Right atrium auricular region (tissue), 2 donors: Measurements from ENCODE around the gene PADI6. TPM values are rescaled to one million over a fixed set of nuclear protein-coding genes. Genes with fewer than 3 reads are reported as not detected.

ENCODE experiments used
- DNase-seq: peaks from one replicate; pipeline ENCODE4 v3.0.0-alpha.2; 2019; ENCODE audit warnings: low spot score
- H3K27ac ChIP-seq, 2 donors: fragments of 200-600 bp; sonication (generic); 1 replicate in 1 of 2; 2 replicates in 1 of 2; pipeline ENCODE4 v1.5.1; 2016 to 2019
- H3K27me3 ChIP-seq, 2 donors: fragments of 200-600 bp; sonication (generic); one replicate each; pipeline versions ENCODE4 v1.5.1 to v1.6.0; 2017 to 2019
- H3K36me3 ChIP-seq: fragments of 200-600 bp; sonication (generic); one replicate; pipeline ENCODE4 v1.5.1; 2016
- H3K4me1 ChIP-seq, 2 donors: fragments of 200-600 bp; sonication (generic); one replicate each; pipeline versions ENCODE4 v1.5.1 to v1.6.0; 2017 to 2019
- H3K4me3 ChIP-seq, 2 donors: fragments of 200-600 bp; sonication (generic); 1 replicate in 1 of 2; 2 replicates in 1 of 2; pipeline ENCODE4 v1.5.1; 2017 to 2019; ENCODE audit warnings: mild to moderate bottlenecking in 1 of 2, moderate library complexity in 1 of 2
- H3K9me3 ChIP-seq, 2 donors: fragments of 200-600 bp; sonication (generic); one replicate each; pipeline ENCODE4 v1.5.1; 2019
- total RNA-seq, 2 donors: library from RNA; depleted of rRNA; stranded (reverse); fragments of >200 nt; gene quantifications; one replicate each; pipeline ENCODE4 v1.1.0, GENCODE V29; 2016
- TF ChIP-seq, protein P1 (sequence below), 2 donors: fragments of 200-600 bp; sonication (generic); IDR thresholded peaks; one replicate each; pipeline ENCODE4 v1.5.1; 2019; ENCODE audit warnings: antibody characterized with exemption in 2 of 2

PADI6 gene
- total RNA-seq, 2 donors from 2014 or later = not detected

DNA sequence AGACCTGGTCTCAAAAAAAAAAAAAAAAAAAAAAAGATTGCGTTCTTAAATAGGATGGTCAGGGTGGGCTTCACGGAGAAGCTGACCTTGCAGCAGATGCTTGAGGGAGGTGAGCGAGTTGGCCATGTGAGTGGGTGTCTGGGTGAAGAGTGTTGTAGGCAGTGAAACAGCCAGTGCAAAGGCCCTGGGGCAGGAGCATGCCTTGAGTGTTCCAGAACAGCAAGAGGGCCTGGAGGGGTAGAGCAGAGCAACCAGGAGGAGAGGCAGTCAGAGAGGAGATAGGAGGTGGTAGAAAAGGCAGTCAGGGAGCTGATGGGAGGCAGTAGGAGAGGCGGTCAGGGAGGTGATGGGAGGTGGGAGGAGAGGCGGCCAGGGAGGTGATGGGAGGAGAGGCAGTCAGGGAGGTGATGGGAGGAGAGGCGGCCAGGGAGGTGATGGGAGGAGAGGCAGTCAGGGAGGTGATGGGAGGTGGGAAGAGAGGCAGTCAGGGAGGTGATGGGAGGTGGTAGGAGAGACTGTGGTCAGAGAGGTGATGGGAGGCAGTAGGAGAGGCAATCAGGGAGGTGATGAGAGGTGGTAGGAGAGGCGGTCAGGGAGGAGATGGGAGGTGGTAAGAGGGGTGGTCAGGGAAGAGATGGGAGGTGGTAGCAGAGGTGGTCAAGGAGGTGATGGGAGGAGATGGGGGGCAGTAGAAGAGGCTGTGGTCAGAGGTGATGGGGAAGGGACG is 20.2 kb upstream of the PADI6 start:
- Histone ChIP-seq H3K4me1 (no peaks in the 10 kb centered on the region), H3K36me3 (no peaks in the 10 kb centered on the region), H3K27me3 (no peaks in the 10 kb centered on the region), H3K4me3 (no peak overlapping the region), H3K9me3 (no peaks in the 10 kb centered on the region), H3K27ac (no peak overlapping the region)
- TF ChIP-seq, protein P1, sequence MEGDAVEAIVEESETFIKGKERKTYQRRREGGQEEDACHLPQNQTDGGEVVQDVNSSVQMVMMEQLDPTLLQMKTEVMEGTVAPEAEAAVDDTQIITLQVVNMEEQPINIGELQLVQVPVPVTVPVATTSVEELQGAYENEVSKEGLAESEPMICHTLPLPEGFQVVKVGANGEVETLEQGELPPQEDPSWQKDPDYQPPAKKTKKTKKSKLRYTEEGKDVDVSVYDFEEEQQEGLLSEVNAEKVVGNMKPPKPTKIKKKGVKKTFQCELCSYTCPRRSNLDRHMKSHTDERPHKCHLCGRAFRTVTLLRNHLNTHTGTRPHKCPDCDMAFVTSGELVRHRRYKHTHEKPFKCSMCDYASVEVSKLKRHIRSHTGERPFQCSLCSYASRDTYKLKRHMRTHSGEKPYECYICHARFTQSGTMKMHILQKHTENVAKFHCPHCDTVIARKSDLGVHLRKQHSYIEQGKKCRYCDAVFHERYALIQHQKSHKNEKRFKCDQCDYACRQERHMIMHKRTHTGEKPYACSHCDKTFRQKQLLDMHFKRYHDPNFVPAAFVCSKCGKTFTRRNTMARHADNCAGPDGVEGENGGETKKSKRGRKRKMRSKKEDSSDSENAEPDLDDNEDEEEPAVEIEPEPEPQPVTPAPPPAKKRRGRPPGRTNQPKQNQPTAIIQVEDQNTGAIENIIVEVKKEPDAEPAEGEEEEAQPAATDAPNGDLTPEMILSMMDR (IDR thresholded peaks at IDR 0.05) = no peak
- DNase-seq = no peak

DNA sequence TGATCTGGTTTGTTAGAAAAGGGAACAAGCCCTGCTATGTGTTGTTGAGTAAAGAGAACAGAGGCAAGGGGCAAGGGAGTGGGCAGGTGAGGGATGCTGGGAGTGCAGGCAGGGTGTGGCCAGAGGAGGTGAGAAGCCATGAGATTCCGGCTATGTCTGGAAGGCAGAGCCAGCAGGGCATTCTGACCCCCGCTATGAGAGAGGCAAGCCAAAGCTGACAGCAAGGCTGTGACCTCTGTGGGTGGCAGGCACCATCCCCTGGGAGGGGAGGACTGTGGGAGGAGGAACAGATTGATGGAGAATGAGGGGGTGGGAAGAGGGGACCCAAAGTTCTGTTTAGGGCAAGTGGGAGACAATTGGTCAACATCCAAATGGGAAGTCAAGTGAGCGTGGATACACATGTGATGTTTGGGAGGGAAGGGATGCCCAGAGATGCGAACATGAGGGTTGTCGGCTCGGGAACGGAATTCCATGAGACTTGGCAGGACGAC is 19.5 kb upstream of the PADI6 start:
- H3K36me3 ChIP-seq = no peaks in the 10 kb centered on the region
- DNase-seq = no peak
- H3K27me3 ChIP-seq = no peaks in the 10 kb centered on the region
- H3K27ac ChIP-seq = no peak overlapping the region
- TF ChIP-seq, protein P1 (IDR thresholded peaks at IDR 0.05) = no peak
- no peaks in the 10 kb centered on the region for H3K4me1 ChIP-seq
- no peaks in the 10 kb centered on the region for H3K9me3 ChIP-seq
- no peak overlapping the region for H3K4me3 ChIP-seq

DNA sequence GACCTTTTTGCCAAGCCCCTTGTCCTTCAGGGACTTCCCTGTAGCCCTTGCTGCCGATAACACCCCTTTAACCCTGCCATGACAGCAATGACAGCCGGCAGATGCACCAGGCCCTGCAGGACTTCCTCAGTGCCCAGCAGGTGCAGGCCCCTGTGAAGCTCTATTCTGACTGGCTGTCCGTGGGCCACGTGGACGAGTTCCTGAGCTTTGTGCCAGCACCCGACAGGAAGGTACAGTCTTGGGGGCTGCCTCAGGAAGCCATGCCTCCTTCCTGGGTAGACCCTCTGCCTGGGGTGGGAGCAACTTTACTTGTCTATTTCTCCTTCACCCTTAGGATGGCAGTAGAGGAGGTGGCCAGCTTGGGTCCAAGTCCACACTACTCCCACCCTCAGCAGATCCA is 16.1 kb upstream of the PADI6 start:
- no peak for DNase-seq
- H3K27ac ChIP-seq = no peak overlapping the region
- no peaks in the 10 kb centered on the region for H3K27me3 ChIP-seq
- TF ChIP-seq, protein P1 (IDR thresholded peaks at IDR 0.05) = no peak
- no peaks in the 10 kb centered on the region for H3K4me1 ChIP-seq
- no peaks in the 10 kb centered on the region for H3K36me3 ChIP-seq
- no peaks in the 10 kb centered on the region for H3K9me3 ChIP-seq
- H3K4me3 ChIP-seq = no peak overlapping the region

DNA sequence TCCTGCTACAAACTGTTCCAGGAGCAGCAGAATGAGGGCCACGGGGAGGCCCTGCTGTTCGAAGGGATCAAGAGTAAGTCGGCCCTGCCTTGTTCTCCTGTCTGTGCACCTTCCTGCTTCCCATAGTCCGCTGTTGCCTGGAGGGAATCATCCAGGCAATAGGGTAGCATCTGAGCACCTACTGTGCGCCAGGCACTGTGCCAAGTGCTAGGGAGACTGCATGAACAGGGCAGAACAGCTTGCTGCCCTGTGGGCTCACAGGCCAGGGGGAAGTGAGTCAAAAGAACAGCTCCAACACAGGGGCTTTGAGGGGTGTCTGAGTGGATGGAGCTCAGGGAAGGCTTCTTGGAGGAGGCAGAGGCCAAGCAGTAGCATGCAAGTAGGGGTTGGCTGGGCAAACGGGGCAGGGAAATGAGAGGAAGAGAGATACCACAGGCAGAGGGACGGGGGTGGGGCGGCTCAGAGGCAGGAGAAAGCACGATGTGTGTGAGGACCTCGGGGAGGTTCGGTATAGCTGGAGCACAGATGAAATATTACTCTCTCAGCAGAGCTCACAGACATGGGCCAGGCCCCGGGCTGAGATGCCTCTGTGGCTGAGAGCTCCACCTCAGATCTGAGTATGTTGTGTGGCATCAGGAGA is 15.5 kb upstream of the PADI6 start:
- H3K27me3 ChIP-seq = no peaks in the 10 kb centered on the region
- H3K4me3 ChIP-seq = no peak overlapping the region
- no peaks in the 10 kb centered on the region for H3K36me3 ChIP-seq
- no peak overlapping the region for H3K27ac ChIP-seq
- H3K9me3 ChIP-seq = no peaks in the 10 kb centered on the region
- TF ChIP-seq, protein P1 (IDR thresholded peaks at IDR 0.05) = no peak
- no peaks in the 10 kb centered on the region for H3K4me1 ChIP-seq
- DNase-seq = no peak

DNA sequence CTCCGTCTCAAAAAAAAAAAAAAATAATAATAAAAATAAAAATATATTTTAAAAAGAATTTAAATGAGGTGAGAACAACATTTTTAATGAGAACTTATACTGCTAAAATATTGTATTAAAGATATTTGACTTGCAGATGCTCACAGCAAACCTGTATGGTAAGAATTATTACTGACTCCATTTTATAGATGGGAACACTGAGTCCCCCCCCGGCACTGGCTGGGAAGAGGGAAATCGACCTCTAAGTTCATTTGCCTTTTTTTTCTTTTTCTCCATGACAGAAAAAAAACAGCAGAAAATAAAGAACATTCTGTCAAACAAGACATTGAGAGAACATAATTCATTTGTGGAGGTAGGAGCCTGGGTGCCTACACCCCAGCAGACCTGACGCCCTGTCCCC is 13.4 kb upstream of the PADI6 start:
- H3K27me3 ChIP-seq = no peaks in the 10 kb centered on the region
- no peak for DNase-seq

More for the DNA sequence above, 13.4 kb upstream of the PADI6 start:
- no peaks in the 10 kb centered on the region for H3K4me1 ChIP-seq
- no peak overlapping the region for H3K4me3 ChIP-seq
- no peaks in the 10 kb centered on the region for H3K9me3 ChIP-seq
- H3K36me3 ChIP-seq = no peaks in the 10 kb centered on the region
- H3K27ac ChIP-seq = no peak overlapping the region
- TF ChIP-seq, protein P1 (IDR thresholded peaks at IDR 0.05) = no peak
